Activated naive CD4-positive, alpha-beta T cell treated with anti-CD3 and anti-CD28 coated beads, Interleukin-2, amount 50 U/mL, for 72 hours (primary cell): Measurements from ENCODE around the gene MXRA8. TPM values are rescaled to one million over a fixed set of nuclear protein-coding genes. Genes with fewer than 3 reads are reported as not detected.

Experiments used
- ATAC-seq, 2 donors: fragments of 150-1000 bp; cut with Tn5 transposase; 2 replicates each; pipeline ENCODE4 v1.10.0; 2021; ENCODE audit warnings: mild to moderate bottlenecking in 2 of 2, moderate library complexity in 2 of 2
- DNase-seq, 2 donors: peaks; one replicate each; pipeline ENCODE4 v3.0.0; 2021 to 2022; ENCODE audit warnings: low spot score in 2 of 2
- H3K27ac Mint-ChIP-seq, 2 donors: one replicate each; pipeline ENCODE4 v1.8.0; 2022; ENCODE audit warnings: mild to moderate bottlenecking in 2 of 2, mixed read lengths in 2 of 2
- H3K36me3 Mint-ChIP-seq, 2 donors: one replicate each; pipeline ENCODE4 v1.8.0; 2022; ENCODE audit warnings: mixed read lengths in 2 of 2
- H3K9me3 Mint-ChIP-seq, 2 donors: one replicate each; pipeline ENCODE4 v1.8.0; 2022; ENCODE audit warnings: mixed read lengths in 2 of 2
- total RNA-seq, 2 donors: library from RNA; stranded (reverse); gene quantifications; one replicate each; pipeline ENCODE4 v1.2.3, GENCODE V29; 2022

MXRA8 gene
- total RNA-seq, 2 donors from 2014 or later, result 0.66 TPM; not detected in 1

DNA sequence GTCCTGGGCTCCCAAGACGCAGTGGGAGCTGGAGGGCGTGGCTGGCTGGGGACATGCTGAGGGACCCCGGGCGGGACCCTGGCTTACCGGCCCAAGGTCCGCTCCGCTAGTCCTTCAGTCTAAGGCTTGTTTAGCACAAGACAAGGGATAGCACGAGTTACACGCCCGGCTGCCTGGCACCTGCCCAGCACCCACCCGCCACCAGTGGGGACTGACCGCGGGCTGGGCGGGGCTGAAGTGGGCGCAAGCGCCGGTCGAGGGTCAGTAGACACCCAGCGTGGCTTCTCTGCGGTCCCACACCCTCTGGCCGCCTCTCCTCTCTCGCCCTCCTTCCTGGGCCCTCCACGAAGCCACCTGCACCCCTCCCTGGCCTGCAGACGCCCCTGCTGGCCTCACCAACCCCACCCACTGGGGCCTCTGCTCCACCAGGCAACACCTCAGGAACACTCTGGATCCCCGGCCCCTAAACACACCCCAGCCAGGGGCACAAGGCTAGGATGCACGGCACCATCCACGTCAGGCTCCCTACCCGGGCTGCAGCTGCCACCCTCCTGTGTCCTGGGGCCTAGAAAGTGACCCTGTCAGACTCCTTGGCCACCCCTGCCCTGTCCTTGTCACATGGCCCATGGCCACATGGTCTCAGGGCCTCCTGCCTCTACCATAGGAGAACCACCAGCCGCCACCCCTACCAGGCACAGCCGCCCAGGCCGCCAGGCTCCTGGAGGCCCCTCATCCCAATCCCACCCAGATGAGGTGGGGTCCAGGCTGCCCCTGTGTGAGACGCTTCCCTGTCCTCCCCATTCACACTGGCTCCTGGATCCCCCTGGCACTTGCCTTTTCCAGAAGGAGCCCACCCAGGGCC lies 21.2 kb downstream of the MXRA8 start:
- H3K9me3 Mint-ChIP-seq, result no peaks in the 10 kb centered on the region
- H3K27ac Mint-ChIP-seq, result no peak overlapping the region
- DNase-seq, result no peak
- H3K36me3 Mint-ChIP-seq, result peaks cover 9 to 12% of the 10 kb centered on the region in 2 donors
- no peak for ATAC-seq

DNA sequence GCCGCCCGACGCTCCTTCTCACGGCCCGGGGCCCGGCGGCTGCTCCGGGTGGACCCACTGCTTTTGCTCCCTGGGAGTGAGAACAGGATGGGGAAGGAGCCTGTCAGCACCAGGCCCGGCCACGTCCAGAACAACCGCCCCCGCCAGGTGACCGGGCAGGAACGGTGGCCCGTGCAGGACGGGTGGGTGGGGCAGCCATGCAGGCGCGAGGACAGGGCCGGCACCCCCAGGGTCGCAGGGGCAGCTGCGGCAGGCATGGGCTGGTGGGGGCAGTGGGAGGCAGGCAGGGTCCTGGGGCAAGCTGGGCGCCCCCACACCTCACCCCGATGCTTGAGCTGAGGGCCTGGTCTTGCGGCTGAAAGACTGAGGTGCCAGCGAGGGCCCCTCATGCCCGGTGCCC lies 21.9 kb downstream of the MXRA8 start:
- no peak overlapping the region for H3K27ac Mint-ChIP-seq
- H3K36me3 Mint-ChIP-seq, result peaks cover 8 to 11% of the 10 kb centered on the region in 2 donors
- no peaks in the 10 kb centered on the region for H3K9me3 Mint-ChIP-seq
- ATAC-seq (no peak), DNase-seq (no peak)

DNA sequence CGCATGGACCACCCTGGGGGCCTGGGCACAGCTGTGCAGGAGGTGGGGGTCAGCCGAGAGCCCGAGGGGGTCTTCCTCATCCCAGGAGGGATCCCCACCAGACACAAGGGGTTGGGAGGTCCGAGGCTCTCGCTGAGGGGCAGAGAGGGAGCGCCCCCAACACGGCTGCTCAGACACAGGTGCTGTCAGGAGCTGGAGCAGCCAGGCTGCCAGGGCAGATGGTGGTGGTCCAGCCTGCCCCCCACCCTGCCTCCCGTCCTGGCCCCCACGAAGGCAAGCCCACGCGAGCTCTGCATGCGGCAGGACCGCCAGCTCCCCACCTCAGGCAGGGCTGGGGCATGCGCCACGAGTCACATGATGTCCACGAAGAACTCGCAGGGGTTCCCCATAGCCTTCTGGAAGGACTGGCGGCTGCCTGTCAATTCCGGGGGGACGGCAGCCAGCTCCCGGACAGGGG lies 22.5 kb downstream of the MXRA8 start:
- ATAC-seq, result no peak
- no peak for DNase-seq
- Mint-ChIP-seq H3K36me3 (peaks cover 2 to 5% of the 10 kb centered on the region in 2 donors), H3K9me3 (no peaks in the 10 kb centered on the region), H3K27ac (no peak overlapping the region)

DNA sequence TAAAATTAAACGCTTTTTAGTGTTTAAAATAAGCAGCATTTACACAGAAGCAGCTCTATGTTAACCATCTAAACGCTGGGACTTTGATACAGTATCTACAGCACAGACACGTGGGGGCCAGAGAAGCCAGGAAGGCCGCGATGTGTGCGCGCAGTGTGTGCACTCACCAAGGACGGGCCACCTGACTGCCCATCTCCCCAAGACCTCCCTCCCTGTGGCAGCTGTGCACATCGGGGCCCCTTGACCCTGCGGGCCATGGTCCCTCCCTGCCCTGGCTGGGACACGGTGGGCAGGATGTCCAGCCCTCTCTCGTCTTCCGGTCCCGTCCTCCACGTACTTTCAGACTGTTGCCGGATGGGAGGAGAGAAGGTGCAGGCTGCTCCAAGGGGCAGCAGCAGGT lies 23.1 kb downstream of the MXRA8 start:
- DNase-seq, result no peak
- Mint-ChIP-seq H3K27ac (no peak overlapping the region), H3K9me3 (no peaks in the 10 kb centered on the region), H3K36me3 (no peaks in the 10 kb centered on the region)
- no peak for ATAC-seq

DNA sequence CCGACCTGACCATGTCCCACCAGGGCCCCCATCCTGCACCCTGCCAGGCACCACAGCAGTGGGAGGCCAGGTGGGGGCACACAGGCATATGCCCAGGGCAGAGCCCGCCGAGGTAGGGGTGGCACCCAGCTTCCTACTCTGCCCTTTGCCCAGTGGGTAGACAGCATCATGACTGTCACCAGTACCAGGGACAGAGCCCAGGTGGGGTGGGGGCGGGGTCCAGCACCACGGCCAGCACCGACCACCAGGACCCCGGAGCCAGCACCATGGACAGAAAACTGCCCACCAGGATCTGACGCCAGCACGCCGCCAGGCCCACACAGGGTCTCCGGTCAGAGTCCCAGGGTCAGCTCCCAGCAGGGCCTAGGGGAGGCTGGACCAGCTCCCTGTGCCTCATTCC lies 23.5 kb downstream of the MXRA8 start:
- no peak for ATAC-seq
- Mint-ChIP-seq H3K27ac (no peak overlapping the region), H3K36me3 (no peaks in the 10 kb centered on the region), H3K9me3 (peaks cover 2 to 3% of the 10 kb centered on the region in 2 donors)
- DNase-seq, result no peak

DNA sequence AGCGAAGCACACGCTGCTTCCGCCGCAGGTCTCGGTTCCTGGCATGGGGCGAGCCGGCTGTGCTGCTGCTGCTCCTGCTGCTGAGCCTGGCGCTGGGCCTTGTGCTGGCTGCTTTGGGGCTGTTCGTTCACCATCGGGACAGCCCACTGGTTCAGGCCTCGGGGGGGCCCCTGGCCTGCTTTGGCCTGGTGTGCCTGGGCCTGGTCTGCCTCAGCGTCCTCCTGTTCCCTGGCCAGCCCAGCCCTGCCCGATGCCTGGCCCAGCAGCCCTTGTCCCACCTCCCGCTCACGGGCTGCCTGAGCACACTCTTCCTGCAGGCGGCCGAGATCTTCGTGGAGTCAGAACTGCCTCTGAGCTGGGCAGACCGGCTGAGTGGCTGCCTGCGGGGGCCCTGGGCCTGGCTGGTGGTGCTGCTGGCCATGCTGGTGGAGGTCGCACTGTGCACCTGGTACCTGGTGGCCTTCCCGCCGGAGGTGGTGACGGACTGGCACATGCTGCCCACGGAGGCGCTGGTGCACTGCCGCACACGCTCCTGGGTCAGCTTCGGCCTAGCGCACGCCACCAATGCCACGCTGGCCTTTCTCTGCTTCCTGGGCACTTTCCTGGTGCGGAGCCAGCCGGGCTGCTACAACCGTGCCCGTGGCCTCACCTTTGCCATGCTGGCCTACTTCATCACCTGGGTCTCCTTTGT lies 24.7 kb downstream of the MXRA8 start:
- no peak overlapping the region for H3K27ac Mint-ChIP-seq
- peaks cover 5 to 6% of the 10 kb centered on the region in 2 donors for H3K9me3 Mint-ChIP-seq
- no peak for DNase-seq
- H3K36me3 Mint-ChIP-seq, result no peaks in the 10 kb centered on the region
- ATAC-seq, result no peak

DNA sequence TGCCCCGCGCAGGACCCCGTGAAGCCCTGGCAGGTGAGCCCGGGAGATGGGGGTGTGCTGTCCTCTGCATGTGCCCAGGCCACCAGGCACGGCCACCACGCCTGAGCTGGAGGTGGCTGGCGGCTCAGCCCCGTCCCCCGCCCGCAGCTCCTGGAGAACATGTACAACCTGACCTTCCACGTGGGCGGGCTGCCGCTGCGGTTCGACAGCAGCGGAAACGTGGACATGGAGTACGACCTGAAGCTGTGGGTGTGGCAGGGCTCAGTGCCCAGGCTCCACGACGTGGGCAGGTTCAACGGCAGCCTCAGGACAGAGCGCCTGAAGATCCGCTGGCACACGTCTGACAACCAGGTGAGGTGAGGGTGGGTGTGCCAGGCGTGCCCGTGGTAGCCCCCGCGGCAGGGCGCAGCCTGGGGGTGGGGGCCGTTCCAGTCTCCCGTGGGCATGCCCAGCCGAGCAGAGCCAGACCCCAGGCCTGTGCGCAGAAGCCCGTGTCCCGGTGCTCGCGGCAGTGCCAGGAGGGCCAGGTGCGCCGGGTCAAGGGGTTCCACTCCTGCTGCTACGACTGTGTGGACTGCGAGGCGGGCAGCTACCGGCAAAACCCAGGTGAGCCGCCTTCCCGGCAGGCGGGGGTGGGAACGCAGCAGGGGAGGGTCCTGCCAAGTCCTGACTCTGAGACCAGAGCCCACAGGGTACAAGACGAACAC lies 25.4 kb downstream of the MXRA8 start:
- no peak overlapping the region for H3K27ac Mint-ChIP-seq
- DNase-seq, result no peak
- H3K36me3 Mint-ChIP-seq, result no peaks in the 10 kb centered on the region
- peaks cover 5 to 6% of the 10 kb centered on the region in 2 donors for H3K9me3 Mint-ChIP-seq
- peak in 1 of 2 donors; percentile 8 for ATAC-seq

DNA sequence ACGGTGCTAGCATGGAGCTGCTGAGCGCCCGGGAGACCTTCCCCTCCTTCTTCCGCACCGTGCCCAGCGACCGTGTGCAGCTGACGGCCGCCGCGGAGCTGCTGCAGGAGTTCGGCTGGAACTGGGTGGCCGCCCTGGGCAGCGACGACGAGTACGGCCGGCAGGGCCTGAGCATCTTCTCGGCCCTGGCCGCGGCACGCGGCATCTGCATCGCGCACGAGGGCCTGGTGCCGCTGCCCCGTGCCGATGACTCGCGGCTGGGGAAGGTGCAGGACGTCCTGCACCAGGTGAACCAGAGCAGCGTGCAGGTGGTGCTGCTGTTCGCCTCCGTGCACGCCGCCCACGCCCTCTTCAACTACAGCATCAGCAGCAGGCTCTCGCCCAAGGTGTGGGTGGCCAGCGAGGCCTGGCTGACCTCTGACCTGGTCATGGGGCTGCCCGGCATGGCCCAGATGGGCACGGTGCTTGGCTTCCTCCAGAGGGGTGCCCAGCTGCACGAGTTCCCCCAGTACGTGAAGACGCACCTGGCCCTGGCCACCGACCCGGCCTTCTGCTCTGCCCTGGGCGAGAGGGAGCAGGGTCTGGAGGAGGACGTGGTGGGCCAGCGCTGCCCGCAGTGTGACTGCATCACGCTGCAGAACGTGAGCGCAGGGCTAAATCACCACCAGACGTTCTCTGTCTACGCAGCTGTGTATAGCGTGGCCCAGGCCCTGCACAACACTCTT lies 26.2 kb downstream of the MXRA8 start:
- H3K9me3 Mint-ChIP-seq, result peaks cover 5 to 6% of the 10 kb centered on the region in 2 donors
- DNase-seq (no peak), ATAC-seq (peak in 1 of 2 donors; percentile 5)
- H3K36me3 Mint-ChIP-seq, result no peaks in the 10 kb centered on the region
- no peak overlapping the region for H3K27ac Mint-ChIP-seq

DNA sequence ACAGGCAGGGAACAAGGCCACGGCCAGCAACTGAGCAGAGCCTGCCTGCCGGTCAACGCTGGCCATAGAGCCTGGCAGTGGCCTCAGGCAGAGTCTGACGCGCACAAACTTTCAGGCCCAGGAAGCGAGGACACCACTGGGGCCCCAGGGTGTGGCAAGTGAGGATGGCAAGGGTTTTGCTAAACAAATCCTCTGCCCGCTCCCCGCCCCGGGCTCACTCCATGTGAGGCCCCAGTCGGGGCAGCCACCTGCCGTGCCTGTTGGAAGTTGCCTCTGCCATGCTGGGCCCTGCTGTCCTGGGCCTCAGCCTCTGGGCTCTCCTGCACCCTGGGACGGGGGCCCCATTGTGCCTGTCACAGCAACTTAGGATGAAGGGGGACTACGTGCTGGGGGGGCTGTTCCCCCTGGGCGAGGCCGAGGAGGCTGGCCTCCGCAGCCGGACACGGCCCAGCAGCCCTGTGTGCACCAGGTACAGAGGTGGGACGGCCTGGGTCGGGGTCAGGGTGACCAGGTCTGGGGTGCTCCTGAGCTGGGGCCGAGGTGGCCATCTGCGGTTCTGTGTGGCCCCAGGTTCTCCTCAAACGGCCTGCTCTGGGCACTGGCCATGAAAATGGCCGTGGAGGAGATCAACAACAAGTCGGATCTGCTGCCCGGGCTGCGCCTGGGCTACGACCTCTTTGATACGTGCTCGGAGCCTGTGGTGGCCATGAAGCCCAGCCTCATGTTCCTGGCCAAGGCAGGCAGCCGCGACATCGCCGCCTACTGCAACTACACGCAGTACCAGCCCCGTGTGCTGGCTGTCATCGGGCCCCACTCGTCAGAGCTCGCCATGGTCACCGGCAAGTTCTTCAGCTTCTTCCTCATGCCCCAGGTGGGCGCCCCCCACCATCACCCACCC lies 27.0 kb downstream of the MXRA8 start, which contains the start of gene TAS1R3:
Gene TAS1R3, plus strand, starts transcription at position 213 of the 898 bp plus-strand sequence. Its CDS starts 66 bp downstream, at position 279.
- peaks cover 5 to 6% of the 10 kb centered on the region in 2 donors for H3K9me3 Mint-ChIP-seq
- no peaks in the 10 kb centered on the region for H3K36me3 Mint-ChIP-seq
- ATAC-seq, result peak in 1 of 2 donors; percentile 9
- no peak for DNase-seq
- peak within 1 kb of the TSS in 1 of 2 donors; percentile 60 for H3K27ac Mint-ChIP-seq

DNA sequence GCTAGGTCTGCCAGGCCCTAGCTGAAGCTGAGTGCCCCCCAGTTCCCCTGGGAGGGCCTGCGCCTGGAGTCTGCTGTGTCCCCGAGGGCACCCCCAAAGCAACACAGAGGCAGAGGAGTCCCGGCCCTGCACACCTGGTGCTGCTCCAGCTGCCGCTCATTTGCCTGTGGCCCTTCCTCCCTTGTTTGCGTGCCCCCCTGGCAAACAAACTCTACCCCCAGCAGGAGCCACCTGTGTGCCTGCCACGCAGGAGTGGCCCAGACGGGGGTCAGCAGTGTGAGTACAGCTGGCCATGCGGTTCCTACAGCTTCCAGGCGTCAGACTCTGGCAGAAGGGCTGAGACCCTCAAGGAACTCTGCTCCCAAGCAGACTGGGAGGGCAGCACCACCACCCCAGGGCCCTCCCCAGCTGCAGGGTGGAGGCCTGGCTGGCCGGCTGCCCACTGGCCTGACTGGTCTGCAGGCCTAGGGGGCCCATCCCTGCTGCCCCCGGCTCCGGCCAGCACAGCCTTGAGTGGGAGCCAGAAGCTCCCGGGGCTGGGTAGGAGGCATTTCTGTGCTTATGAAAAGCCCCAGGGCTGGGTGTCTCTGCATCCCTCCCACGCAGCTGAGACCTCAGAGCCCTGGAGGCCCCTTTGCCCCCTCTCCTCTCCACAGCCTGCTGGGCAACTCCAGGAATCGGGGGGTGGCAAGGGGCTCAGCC lies 27.8 kb downstream of the MXRA8 start:
- ATAC-seq, result no peak
- DNase-seq, result no peak
- H3K36me3 Mint-ChIP-seq, result no peaks in the 10 kb centered on the region
- H3K9me3 Mint-ChIP-seq, result peaks cover 5 to 6% of the 10 kb centered on the region in 2 donors
- peak overlapping the region in 1 of 2 donors; percentile 60 for H3K27ac Mint-ChIP-seq

DNA sequence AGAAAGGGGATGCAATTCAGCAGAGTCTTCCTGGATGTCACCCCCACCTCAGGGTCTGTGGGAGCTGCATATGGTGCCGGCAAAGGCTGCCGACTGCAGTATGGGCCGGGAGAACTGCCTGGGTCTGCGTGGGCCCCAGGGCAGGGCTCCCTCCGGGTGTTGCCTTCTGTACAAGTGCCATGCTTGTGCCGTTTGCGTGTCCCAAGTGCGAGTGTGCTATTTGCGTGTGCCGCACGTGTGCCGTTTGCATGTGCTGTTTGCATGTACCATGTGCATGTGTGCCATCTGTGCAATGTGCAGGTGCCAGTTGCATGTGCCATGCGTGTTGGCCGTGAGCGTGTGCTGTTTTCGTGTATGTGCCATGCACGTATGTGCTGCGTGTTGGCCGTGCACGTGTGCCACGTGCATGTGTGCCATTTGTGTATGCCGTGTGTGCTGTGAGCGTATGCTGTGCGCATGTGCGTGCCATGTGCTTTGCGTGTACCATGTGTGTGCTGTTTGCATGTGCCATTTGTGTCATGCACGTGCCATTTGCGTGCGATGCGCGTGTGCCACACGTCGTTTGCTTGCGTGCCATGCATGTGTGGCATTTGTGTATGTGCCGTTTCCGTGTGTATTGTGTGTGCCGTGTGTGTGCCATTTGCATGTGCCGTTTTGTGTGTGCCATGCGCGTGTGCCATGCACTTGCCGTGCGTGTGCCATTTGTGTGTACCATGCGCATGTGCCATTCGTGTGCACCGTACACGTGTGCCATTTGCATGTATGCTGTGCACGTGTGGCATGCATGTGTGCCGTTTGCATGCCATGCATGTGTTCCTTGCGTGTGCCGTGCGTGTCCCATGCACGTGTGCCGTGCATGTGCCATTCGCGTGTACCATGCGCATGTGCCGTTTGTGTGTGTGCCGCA lies 28.8 kb downstream of the MXRA8 start:
- Mint-ChIP-seq H3K9me3 (peaks cover 5 to 6% of the 10 kb centered on the region in 2 donors), H3K36me3 (no peaks in the 10 kb centered on the region), H3K27ac (peak overlapping the region in 1 of 2 donors; percentile 79)
- DNase-seq (no peak), ATAC-seq (no peak)

DNA sequence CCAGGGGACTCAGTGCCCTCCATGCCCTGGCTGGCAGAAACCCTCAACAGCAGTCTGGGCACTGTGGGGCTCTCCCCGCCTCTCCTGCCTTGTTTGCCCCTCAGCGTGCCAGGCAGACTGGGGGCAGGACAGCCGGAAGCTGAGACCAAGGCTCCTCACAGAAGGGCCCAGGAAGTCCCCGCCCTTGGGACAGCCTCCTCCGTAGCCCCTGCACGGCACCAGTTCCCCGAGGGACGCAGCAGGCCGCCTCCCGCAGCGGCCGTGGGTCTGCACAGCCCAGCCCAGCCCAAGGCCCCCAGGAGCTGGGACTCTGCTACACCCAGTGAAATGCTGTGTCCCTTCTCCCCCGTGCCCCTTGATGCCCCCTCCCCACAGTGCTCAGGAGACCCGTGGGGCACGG lies 30.1 kb downstream of the MXRA8 start:
- no peak for DNase-seq
- H3K36me3 Mint-ChIP-seq, result peaks cover 0 to 6% of the 10 kb centered on the region in 2 donors
- no peak overlapping the region for H3K27ac Mint-ChIP-seq
- peaks cover 5 to 6% of the 10 kb centered on the region in 2 donors for H3K9me3 Mint-ChIP-seq
- no peak for ATAC-seq

DNA sequence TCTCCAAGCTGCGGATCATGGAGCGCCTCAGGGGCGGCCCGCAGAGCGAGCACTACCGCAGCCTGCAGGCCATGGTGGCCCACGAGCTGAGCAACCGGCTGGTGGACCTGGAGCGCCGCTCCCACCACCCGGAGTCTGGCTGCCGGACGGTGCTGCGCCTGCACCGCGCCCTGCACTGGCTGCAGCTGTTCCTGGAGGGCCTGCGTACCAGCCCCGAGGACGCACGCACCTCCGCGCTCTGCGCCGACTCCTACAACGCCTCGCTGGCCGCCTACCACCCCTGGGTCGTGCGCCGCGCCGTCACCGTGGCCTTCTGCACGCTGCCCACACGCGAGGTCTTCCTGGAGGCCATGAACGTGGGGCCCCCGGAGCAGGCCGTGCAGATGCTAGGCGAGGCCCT lies 31.1 kb downstream of the MXRA8 start:
- Mint-ChIP-seq H3K9me3 (peaks cover 5 to 6% of the 10 kb centered on the region in 2 donors), H3K36me3 (peaks cover 0 to 7% of the 10 kb centered on the region in 2 donors), H3K27ac (no peak overlapping the region)
- DNase-seq (no peak), ATAC-seq (no peak)

DNA sequence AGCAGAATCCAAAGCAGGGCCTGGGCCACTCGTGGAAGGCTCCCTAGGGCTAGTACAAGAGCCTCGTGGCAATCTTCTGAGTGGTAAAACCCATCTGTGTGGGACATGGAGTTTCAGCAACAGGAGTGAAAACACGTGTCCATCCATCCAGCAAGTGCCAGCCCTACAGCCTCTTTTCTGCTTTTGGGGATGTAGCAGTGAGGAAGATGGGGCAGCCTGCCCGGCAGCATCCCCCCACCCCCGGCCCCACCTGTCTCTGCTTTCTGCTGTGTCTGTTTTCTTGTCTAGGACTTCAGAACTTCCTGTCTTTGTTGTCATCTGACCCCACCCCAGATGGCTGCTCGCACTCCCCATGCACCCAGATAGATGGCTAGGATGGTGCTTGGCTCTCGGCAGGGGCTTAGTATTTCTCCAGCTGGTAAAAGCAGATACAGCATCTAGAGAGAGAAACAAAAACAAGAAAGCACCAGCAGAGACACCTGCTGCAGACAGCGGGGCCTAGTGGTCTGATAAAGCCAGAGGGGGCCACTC lies 32.2 kb downstream of the MXRA8 start:
- no peak for DNase-seq
- H3K36me3 Mint-ChIP-seq, result peaks cover 0 to 7% of the 10 kb centered on the region in 2 donors

More for the DNA sequence above, 32.2 kb downstream of the MXRA8 start:
- peaks cover 5 to 6% of the 10 kb centered on the region in 2 donors for H3K9me3 Mint-ChIP-seq
- ATAC-seq, result no peak
- H3K27ac Mint-ChIP-seq, result peak overlapping the region; percentile 72 to 87
